HG02678 (cell line): ENCODE data around the gene SSC5D.
"Not testable (repeated sequence)": the region's sequence is repeated elsewhere in the genome, so short reads cannot be mapped to it uniquely, and the experiment has no call there.

Source experiments
- ATAC-seq: cut with Tn5 transposase; IDR thresholded peaks from one replicate; pipeline ENCODE4 v1.9.1; 2021; ENCODE audit warnings: mild to moderate bottlenecking, moderate library complexity; ENCODE audit not compliant: unreplicated experiment

Gene SSC5D

DNA sequence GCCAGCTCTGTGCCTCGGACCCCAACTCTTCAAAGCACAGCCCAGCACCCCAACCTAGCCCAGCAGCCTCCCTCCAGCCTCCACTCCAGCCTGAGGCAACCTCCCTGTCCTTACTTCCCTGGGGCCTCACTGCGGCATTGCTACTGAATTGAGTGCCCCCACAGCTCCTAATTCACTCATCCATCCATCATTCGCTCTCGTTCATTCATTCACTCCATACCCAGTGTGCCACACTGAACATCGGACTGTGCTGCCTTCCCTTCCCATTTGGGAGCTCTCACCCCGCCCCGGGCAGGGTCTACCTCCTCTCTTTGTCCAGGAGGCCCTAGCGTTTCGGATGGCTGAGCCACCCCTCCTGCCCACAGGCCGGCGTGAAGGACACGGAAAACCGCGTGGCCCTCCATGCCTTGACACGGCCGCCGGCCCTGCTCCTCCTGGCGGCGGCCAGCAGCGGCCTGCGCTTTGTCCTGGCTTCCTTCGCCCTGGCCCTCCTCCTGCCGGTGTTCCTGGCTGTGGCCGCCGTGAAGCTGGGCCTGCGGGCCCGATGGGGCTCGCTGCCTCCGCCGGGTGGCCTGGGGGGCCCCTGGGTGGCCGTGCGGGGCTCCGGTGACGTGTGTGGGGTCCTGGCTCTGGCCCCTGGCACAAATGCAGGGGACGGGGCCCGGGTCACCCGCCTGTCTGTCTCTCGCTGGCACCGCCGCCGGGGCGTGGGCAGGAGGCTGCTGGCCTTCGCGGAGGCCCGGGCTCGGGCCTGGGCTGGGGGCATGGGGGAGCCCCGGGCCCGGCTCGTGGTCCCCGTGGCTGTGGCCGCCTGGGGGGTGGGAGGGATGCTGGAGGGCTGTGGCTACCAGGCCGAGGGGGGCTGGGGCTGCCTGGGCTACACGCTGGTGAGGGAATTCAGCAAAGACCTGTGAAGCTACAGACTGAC, 1.9 kb upstream of the SSC5D start:
- no peak for ATAC-seq

DNA sequence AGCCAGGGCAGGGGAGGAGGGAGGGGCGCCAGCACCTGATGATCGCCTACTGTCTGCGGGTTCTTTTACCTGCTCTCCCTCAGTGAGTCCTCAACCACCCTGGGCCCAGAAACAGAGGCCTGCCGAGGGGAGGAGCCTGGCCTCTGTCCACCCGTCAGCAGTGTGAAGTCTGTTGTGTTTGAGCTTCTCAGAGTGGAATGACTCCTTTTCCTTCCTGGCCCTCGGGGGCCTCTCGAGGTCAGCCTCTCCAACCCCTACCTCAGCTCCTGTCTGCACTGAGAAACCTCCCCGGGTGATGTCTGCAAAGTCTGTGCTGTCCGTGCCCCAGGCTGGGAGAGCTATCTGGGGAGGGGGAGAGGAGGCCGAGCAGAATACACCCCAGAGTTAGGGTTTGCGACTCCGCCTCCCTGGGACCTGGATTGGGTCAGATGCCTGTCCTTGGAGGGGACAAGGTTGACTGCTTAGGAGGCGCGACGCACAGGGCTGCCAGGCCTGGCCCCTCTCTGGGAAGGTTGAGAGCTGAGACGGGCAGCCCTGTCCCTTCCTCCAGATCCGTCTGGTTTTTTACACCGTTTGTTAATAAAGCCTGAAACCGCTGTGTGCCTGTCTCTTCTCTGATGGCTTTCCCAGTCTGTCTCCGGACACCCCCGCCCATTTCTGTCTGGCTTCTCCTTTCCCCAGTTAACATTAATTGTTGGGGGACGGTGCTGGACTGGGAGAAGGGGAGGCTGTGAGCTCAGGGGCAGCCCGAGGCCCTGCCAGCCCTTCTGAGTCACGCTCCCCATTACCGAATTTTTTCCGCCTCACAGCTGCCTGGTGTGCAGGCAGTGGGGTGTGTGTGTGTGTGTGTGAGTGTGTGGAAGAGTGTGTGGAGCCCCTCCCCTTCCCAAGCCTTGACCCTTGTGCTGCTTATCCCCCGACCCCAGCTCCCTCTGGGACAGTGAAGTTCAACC, 989 bp upstream of the SSC5D start:
- no peak for ATAC-seq

DNA sequence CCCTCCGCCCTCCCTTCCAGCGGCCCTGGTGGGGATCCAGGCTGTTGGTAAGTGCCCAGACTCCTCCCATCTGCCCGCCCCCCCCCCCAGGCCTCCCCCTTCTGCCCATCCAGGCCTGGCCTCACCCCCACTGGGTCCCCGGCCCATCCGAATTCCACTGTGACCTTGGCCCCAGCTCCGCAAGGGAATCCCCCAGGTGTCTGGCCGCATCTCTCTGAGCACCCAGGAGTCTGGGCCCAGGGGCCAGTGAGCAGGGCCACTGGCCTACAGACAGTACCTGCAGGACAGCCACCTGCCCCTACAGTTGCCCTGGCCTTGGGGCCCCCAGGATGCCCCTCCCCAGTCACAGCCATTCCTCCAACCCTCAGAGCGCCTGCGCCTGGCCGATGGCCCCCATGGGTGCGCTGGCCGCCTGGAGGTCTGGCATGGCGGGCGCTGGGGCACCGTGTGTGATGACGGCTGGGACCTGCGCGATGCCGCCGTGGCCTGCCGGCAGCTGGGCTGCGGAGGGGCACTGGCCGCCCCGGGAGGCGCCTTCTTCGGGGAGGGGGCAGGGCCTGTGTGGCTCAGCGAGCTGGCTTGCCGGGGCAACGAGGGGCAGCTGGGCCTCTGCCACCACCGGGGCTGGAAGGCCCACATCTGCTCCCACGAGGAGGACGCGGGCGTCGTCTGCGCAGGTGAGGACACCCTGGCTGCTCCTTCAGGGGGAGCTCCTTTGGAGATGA, 912 bp downstream of the SSC5D start:
- no peak for ATAC-seq

DNA sequence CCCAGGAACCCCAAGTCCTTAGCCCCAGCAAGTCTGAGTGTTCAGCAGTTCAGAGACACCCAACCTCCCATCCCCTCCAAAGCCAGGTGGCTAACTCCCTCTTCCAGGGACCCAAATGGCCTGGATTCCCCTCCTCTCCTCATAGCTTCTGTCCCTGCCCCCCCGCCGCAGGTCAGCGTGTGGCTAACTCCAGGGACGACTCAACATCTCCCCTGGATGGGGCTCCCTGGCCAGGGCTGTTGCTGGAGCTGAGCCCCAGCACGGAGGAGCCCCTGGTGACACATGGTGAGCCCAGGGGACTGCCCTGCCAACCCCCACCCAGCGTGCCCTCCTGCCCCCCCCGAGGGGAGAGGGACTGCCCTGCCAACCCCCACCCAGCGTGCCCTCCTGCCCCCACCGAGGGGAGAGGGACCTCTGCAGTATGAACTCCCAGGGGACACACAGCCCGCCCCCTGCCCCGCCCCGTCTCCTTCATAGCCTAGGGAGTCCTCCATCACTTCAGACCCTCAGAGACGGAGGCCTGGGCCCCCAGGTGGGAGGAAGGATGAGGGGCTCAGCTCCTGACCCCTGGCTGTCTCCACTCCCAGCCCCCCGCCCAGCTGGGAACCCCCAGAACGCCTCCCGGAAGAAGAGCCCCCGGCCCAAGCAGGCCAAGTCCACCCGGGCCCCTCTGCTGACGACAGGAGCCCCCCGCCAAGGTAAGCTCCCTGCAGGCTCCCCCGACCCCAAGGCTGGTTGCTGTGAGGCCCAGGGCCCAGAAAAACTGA, 1.7 kb downstream of the SSC5D start:
- ATAC-seq, result no peak

DNA sequence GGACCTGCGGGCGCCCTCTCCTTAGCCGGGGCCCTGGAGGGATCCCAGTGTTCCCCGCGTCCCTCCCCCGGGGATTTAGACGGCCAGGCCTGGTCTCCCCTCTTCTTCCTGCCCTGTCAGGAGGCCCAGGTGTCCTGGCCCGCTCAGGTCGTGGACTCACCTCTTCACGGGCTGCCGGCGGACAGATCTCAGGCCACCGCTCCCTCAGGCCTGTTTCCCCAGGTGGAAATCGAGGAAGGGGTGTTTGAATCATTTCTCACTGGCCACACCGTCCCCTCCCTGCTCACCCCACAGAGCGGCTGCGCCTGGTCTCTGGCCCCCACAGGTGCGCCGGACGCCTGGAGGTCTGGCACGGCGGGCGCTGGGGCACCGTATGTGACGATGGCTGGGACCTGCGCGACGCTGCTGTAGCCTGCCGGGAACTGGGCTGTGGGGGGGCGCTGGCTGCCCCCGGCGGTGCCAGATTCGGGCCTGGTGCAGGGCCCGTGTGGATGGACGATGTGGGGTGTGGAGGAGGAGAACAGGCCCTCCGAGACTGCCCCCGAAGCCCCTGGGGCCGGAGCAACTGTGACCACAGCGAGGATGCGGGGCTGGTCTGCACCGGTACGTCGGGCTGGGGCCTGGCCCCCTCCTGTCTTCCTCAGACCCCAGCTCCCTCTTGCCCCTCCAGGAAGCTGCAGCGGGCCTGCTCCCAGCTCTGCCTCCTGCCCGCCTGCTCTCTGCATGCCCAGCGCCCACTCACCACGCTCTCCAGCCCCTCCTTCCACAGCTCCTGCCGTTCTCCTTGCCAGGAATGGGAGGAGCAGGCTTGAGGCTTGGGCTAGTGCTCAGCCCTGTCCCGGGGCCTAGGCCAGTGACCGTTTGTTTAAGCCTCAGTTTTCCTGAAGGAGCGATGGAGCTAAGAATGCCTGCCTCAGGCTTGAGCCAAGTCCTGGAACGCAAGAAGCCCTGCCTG, 2.5 kb downstream of the SSC5D start:
- ATAC-seq, result no peak

DNA sequence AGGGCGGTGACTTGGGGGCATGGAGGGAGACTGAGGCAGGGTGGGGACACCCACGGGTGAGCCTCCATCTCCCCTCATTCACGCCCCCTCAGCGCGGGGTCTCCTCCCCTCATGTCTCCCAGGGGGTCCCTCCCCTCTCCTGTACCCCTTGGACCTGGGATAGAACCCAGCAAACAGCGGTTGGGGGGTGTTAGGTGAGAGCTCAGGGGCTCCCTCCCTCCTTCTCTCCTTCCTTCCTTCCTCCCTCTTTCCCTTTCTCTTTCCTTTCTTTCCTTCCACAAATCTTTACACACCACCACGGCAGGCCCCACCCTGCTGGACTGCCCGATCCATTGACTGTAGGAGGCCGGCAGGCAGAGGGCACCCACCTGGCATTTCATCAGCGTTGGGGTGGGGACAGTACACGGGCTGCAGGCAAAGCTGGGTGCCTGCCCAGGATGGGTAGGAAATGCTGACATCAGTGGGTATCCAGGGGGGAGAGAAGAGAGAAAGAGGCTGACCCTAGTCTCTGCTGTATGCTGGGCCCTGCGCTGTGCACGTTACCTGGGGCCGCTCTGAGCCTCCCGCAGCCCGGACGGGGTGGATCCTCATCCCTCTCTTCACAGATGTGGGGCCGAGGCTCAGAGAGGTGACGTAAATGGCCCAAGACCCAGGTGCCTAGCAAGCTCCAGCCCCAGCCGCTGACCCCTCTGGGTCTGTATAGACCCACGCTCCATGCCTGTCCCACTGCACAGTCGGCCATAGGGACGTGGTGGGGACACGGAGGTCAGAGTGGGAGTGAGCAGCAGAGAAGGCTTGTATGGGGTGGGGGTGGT, 3.5 kb downstream of the SSC5D start:
- ATAC-seq, result no peak

DNA sequence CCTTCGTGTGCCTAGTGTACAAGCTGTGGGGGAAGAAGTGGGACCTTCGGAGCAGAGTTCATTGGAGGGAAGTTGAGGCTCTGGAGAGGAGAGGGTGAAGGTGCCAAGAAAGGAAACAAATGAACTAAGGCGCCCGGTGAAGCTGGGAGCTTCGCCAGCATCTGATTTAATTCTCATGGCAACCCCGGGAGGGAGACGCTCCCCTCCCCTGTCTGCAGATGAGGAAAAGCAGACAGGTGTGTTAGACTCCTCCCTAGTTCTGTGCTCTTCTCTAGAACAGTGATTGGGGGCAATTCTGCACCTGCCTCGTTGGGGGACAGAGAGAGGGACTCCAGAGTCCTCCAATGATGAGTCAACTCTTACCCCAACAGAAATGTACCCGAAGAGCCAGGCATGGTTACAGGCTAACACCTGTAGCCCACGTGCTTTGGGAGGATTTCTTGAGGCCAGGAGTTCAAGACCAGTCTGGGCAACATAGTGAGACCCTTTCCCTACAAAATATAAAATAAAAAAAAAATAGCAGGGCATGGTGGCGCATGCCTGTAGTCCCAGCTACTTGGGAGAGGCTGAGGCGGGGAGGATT, 4.2 kb downstream of the SSC5D start:
- ATAC-seq, result no peak

DNA sequence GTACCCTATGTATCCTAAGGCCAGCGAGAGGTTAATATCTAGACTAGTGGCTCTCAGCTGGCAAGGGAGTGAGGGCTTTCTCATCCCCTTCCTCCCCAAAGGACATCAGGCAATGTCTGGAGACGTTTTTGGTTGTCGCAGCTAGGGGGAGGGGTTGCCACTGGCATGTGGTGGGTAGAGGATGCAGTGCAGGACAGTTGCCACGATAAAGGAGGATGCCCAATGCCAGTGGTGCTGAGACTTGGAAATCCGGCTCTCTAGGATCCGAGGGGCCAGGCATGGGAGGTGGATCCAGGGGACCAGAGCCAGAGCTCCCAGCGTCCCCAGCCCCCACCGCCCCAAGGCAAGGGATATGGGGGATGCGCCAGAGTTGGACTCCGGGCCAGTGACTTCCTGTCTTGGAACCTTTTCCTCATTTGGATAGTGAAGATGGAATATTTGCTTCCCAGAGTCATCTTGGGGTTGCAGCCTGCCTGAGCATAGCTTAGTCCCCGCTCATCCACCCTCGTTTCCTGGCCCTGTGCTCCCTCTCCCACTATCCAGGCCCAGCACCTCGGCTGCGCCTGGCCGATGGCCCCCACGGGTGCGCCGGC, 4.9 kb downstream of the SSC5D start:
- ATAC-seq, result no peak

DNA sequence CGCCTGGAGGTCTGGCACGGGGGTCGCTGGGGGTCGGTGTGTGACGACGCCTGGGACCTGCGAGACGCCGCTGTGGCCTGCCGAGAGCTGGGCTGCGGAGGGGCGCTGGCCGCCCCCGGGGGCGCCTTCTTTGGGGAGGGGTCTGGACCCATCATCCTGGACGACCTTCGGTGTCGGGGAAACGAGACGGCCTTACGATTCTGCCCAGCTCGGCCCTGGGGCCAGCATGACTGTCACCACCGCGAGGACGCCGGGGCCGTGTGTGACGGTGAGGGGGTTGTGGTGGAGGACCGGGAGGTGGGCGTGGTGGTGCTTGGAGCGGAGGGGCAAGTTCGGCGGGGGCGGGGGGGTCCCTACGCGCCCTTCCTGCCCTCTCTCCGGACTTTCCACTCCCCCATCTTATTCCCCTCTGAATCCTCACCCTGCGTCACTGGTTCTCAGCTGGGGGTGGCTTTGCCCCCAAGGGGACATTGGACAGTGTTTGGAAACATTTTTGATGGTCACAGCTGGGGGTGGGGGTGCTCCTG, 5.5 kb downstream of the SSC5D start:
- no peak for ATAC-seq

DNA sequence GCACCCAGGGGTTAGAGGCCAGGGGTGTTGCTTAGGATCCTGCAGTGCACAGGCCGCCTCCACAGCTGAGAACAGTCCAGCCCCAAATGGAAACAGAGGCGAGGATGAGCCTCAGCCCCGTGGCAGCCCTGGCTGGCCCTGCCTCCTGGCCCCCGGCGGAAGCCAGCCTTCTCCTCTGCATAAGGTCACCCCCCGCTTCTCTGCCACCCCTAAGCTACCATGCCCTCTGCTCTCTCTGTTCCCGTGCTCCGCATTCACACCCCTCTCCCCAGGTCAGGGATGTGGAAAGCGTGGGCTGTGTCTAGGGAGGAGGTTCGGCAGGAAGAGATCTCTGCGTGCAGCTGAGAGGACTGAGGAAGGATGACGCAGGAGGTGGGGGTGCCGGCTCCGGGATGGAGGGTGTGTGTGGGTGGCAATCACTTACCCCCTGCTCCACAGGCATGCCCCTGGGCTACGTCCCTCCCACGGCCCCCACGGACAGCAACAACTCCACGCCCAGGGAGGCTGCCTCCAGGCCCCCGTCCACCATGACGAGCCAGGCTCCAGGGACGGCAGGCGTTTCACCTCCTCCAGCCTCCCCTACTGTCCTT, 6.0 kb downstream of the SSC5D start:
- ATAC-seq, result no peak

DNA sequence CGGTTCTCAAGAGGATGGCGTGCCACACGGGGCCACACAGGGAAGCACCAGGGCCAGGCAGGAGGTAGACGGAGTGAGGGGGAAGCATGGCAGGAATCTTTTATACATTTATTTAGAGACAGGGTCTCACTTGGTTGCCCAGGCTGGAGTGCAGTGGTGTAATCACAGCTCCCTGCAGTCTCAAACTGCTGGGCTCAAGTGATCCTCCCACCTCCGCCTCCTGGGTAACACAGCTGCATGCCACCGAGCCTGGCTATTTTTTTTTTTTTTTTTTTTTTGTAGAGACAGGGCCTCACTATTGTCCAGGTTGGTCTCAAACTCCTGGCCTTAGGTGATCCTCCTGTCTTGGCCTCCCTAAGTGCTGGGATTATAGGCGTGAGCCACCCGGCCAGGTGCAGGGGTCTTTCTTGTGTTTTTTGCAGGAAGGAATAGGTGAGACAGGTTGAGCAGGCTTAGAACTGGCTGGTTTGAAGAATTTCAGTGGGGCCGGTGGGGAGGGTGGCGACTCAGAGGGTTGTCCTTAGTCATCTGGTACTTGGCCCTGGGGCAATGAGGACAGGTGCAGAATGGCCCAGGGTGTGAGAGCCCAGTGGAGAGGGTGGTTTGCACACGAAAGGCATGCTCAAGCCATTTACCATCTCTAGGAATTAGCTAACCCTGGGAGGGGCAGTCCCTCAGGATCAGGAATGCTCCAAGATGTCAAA, 7.6 kb downstream of the SSC5D start:
- ATAC-seq, result no peak

DNA sequence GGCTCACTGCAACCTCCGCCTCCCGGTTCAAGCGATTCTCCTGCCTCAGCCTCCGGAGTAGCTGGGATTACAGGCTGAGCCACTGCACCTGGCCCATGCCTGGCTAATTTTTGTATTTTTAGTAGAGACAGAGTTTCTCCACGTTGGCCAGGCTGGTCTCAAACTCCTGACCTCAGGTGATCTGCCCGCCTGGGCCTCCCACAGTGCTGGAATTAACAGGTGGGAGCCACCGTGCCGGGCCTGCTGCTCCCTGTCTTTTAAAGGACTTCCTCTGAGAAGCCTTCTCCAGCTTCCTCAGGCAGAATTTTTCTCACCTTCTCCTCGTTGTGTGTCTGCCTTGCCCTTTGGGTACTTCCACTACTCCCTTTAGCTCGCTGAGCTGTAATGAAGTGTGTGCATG, 8.6 kb downstream of the SSC5D start:
- ATAC-seq, result not testable (repeated sequence)

DNA sequence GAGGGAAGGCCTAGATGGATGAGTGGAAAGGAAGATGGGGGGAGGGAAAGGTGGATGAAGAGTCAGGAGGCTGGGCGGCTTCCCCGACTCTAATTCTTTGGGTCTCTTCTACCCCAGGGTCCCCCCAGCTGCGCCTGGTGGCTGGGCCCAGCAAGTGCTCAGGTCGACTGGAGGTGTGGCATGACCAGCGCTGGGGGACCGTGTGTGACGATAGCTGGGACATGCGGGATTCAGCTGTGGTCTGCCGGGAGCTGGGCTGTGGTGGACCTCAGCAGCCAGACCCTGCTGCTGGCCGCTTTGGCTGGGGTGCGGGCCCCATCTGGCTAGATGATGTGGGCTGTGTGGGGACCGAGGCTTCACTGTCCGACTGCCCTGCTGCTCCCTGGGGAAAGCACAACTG, 9.5 kb downstream of the SSC5D start:
- no peak for ATAC-seq

DNA sequence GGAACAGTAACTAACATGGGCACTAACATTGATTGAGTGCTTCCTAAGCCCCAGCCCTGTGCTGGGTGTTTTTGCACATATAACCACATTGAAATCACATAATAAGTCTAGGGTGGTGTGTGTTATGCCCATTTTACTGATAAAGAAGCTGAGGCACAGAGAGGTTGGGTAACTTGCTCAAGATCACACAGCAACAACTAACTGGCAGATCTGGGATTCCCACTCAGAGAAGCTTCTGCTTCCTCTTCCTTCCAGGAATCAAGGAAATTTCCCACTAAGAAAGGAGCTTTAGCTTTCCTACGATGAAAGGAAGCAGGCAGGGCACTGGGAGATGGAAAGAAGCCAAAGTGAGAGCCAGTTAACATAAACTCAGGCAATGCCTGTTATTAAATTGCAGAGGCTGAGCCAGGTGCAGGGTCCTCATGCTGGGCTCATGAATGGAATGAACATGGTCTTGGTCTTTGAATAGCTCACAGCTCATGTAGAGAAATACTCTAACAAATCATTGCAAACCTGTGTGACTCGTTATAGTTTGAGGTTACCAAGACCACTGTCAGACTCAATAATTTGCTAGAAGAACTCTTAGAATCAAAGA, 10.1 kb downstream of the SSC5D start:
- no peak for ATAC-seq

DNA sequence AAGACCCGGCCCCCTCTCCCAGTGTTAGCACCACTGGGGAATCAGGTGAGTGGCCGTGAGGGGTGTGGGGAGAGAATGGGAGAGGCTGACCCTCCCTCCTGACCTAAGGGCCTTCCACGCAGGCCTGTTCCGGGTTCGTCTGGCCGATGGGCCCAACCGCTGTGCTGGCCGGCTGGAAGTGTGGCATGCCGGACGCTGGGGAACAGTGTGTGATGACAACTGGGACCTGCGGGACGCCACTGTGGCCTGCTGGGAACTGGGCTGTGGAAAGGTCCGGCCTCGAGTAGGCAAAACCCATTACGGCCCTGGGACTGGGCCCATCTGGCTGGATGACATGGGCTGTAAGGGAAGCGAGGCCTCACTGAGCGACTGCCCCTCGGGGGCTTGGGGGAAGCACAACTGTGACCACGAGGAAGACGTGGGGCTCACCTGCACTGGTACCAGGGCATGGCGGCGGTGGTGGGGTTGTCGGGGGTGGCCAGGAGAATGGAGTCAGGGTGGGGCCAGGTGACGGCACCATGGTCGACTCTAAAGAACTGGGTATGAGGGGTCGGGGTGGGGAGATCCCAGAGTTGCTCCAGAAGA, 12.2 kb downstream of the SSC5D start:
- ATAC-seq, result no peak
